GM19351 (cell line): Measurements from ENCODE around the gene CALY.
"Not testable (repeated sequence)": the region's sequence is repeated elsewhere in the genome, so short reads cannot be mapped to it uniquely, and the experiment has no call there.

Experiments used
- ATAC-seq: cut with Tn5 transposase; IDR thresholded peaks from one replicate; pipeline ENCODE4 v1.9.1; 2021; ENCODE audit warnings: mild to moderate bottlenecking, moderate library complexity; ENCODE audit not compliant: unreplicated experiment

The CALY gene

GRCh38 chr10:133336577-133337369 lies at the start of gene CALY:
CALY (minus strand) TSS chr10:133336896; CDS start chr10:133328989, 7,907 bp downstream.
- no peak for ATAC-seq

- ATAC-seq: no peak
Observed at GRCh38 chr10:133385214-133385613, 48.5 kb upstream of the CALY start.

GRCh38 chr10:133384071-133384470 lies 47.4 kb upstream of the CALY start:
- no peak for ATAC-seq

GRCh38 chr10:133383551-133383950 lies 46.9 kb upstream of the CALY start:
- no peak for ATAC-seq

GRCh38 chr10:133381036-133381435 lies 44.3 kb upstream of the CALY start:
- ATAC-seq: no peak

GRCh38 chr10:133379801-133380666 lies 43.3 kb upstream of the CALY start:
- ATAC-seq: no peak

- ATAC-seq: peak; percentile 53
Observed at GRCh38 chr10:133379152-133379800, 42.6 kb upstream of the CALY start, which contains the start of gene PAOX. PAOX (plus strand) TSS chr10:133379262; CDS start chr10:133379317, 55 bp downstream.

GRCh38 chr10:133378251-133379096 lies 41.8 kb upstream of the CALY start:
- ATAC-seq: peak; percentile 39

- no peak for ATAC-seq
Observed at GRCh38 chr10:133377818-133378250, 41.1 kb upstream of the CALY start.

GRCh38 chr10:133377025-133377817 lies 40.5 kb upstream of the CALY start:
- ATAC-seq: no peak

- ATAC-seq: not testable (repeated sequence)
Observed at GRCh38 chr10:133376183-133376582, 39.5 kb upstream of the CALY start.

GRCh38 chr10:133375357-133376115 lies 38.8 kb upstream of the CALY start:
- ATAC-seq: no peak

- ATAC-seq: peak; percentile 97
Observed at GRCh38 chr10:133373174-133374090, 36.7 kb upstream of the CALY start, which contains the start of gene ECHS1. ECHS1 (minus strand) TSS chr10:133373354; CDS start chr10:133373333, 21 bp downstream.

GRCh38 chr10:133372507-133372906 lies 35.8 kb upstream of the CALY start:
- ATAC-seq: no peak

- ATAC-seq: no peak
Observed at GRCh38 chr10:133370030-133370786, 33.5 kb upstream of the CALY start.

- no peak for ATAC-seq
Observed at GRCh38 chr10:133368153-133368552, 31.5 kb upstream of the CALY start.

- ATAC-seq: not testable (repeated sequence)
Observed at GRCh38 chr10:133367461-133367860, 30.8 kb upstream of the CALY start.
